Activated CD8-positive, alpha-beta T cell treated with anti-CD3 and anti-CD28 coated beads, Interleukin-2, amount 10 ng/mL, durations not matched to agents 7 days and 5 days (primary cell): ENCODE results near the gene TMEM229A. TPM values are rescaled to one million over a fixed set of nuclear protein-coding genes. Genes with fewer than 3 reads are reported as not detected.
"Not testable (repeated sequence)": the region's sequence is repeated elsewhere in the genome, so short reads cannot be mapped to it uniquely, and the experiment has no call there.

ENCODE experiments used
- ATAC-seq: fragments of 150-1000 bp; cut with Tn5 transposase; one replicate; pipeline ENCODE4 v1.10.0; 2021; ENCODE audit warnings: moderate library complexity
- CTCF ChIA-PET: fragments of 350-600 bp; sonication (Branson Sonifier 250); formaldehyde crosslinking; loops from one replicate; lab custom pipeline; 2021; ENCODE audit warnings: antibody characterized with exemption; lab: Charles Lee
- POLR2A ChIA-PET: fragments of 350-600 bp; sonication (Branson Sonifier 250); formaldehyde crosslinking; loops from one replicate; lab custom pipeline; 2021; ENCODE audit warnings: antibody characterized with exemption; lab: Charles Lee
- DNase-seq: peaks from one replicate; pipeline ENCODE4 v3.0.0-alpha.2; 2020
- H3K27ac Mint-ChIP-seq: one replicate; pipeline ENCODE4 v1.8.0; 2021; ENCODE audit warnings: mild to moderate bottlenecking, mixed read lengths
- H3K27me3 Mint-ChIP-seq: one replicate; pipeline ENCODE4 v1.8.0; 2021; ENCODE audit warnings: low read depth, mixed read lengths
- H3K36me3 Mint-ChIP-seq: one replicate; pipeline ENCODE4 v1.8.0; 2021; ENCODE audit warnings: low read depth, mixed read lengths
- H3K4me1 Mint-ChIP-seq: one replicate; pipeline ENCODE4 v1.8.0; 2021; ENCODE audit warnings: low read depth, mixed read lengths
- H3K4me3 Mint-ChIP-seq: one replicate; pipeline ENCODE4 v1.8.0; 2021; ENCODE audit warnings: mild to moderate bottlenecking, mixed read lengths
- H3K9me3 Mint-ChIP-seq: one replicate; pipeline ENCODE4 v1.8.0; 2022; ENCODE audit warnings: mixed read lengths; ENCODE audit not compliant: insufficient read depth
- total RNA-seq, 2 experiments: library from RNA; stranded (reverse); gene quantifications; one replicate each; pipeline ENCODE4 v1.2.3, GENCODE V29; 2021

Gene TMEM229A
- not detected for total RNA-seq

DNA sequence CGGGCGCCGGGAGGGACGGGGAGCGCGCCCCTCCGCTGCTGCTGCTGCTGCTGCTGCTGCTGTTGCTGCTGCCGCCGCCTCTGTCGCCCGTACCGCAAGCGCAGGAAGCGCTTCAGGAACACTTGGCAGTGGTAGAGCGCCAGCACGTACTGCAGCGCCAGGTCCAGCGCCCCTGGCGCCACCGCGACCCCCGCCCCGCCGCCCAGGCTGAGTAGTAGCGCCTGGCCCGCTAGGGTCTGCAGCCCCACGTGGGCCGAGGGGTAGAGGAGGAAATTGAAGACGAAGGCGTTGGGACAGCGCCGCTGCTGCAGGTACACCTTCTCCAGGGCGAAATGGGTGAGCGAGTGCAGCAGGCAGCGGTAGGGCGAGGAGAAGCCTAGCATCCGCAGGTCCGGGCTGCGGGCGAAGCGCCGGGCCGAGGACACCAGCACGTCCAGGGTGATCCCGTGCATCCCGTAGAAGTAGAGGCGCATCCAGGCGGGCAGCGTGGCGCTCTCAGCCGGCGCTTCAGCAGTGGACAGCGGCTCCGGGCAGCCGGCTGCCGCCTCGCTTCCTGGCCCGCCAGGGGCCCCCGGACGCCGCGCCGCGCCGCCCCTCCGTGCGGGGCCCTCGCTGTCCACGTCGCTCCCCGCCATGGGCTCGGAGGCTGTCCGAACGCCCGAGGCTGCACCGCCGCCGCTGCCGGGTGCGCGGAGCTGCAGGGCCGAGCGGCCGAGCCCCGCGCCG is at the start of gene TMEM229A:
Gene TMEM229A (minus strand): TSS at position 699 of the 726 bp plus-strand sequence. CDS start 64 bp downstream, at position 635.
- H3K36me3 Mint-ChIP-seq, result no peaks in the 10 kb centered on the region
- no peak within 1 kb of the TSS for H3K27ac Mint-ChIP-seq
- no peak within 1 kb of the TSS for H3K4me3 Mint-ChIP-seq
- peaks cover 43% of the 10 kb centered on the region for H3K27me3 Mint-ChIP-seq
- peaks cover 6% of the 10 kb centered on the region for H3K4me1 Mint-ChIP-seq
- H3K9me3 Mint-ChIP-seq, result no peaks in the 10 kb centered on the region
- ATAC-seq, result peak; percentile 69
- peak; percentile 24 for DNase-seq
- ChIA-PET POLR2A (no interaction called here), CTCF (no interaction called here)

GRCh38 chr7:124082234-124082633 is 49.4 kb upstream of the TMEM229A start:
- CTCF ChIA-PET, H3K27ac Mint-ChIP-seq, H3K4me3 Mint-ChIP-seq, ATAC-seq, H3K9me3 Mint-ChIP-seq, H3K36me3 Mint-ChIP-seq, H3K27me3 Mint-ChIP-seq, H3K4me1 Mint-ChIP-seq, POLR2A ChIA-PET, DNase-seq: not testable (repeated sequence)

GRCh38 chr7:124077546-124077945 is 44.7 kb upstream of the TMEM229A start:
- Mint-ChIP-seq H3K27me3 (no peaks in the 10 kb centered on the region), H3K9me3 (no peaks in the 10 kb centered on the region), H3K36me3 (no peaks in the 10 kb centered on the region), H3K4me3 (no peak overlapping the region), H3K27ac (no peak overlapping the region), H3K4me1 (no peaks in the 10 kb centered on the region)
- CTCF ChIA-PET, result no interaction called here
- POLR2A ChIA-PET, result no interaction called here
- DNase-seq (no peak), ATAC-seq (no peak)

DNA sequence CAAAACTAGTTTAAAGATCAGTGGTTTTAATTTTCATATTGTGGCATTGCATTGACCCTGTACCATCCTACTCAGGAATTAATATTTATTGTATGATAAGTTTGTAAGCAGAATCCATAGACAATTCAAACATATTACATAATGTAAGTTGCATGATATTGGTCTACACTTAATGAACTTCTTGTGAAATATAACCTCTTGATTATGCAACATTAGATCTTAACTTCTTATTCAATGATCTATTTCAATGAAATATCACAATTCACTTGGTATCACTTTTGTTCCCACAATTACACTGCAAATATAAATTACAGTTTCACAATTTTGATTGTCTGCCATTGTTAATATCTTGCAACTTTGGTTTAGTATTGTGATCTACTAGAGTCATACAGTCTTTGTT is 44.0 kb upstream of the TMEM229A start:
- Mint-ChIP-seq H3K27ac (no peak overlapping the region), H3K4me1 (no peaks in the 10 kb centered on the region), H3K4me3 (no peak overlapping the region), H3K9me3 (no peaks in the 10 kb centered on the region), H3K27me3 (no peaks in the 10 kb centered on the region), H3K36me3 (no peaks in the 10 kb centered on the region)
- DNase-seq (no peak), ATAC-seq (no peak)
- CTCF ChIA-PET, result no interaction called here
- POLR2A ChIA-PET, result no interaction called here

GRCh38 chr7:124074007-124074406 is 41.1 kb upstream of the TMEM229A start:
- H3K4me1 Mint-ChIP-seq, result no peaks in the 10 kb centered on the region
- H3K27ac Mint-ChIP-seq, result no peak overlapping the region
- no peaks in the 10 kb centered on the region for H3K27me3 Mint-ChIP-seq
- no peaks in the 10 kb centered on the region for H3K36me3 Mint-ChIP-seq
- no peaks in the 10 kb centered on the region for H3K9me3 Mint-ChIP-seq
- DNase-seq, result no peak
- H3K4me3 Mint-ChIP-seq, result no peak overlapping the region
- ATAC-seq, result no peak
- CTCF ChIA-PET, result no interaction called here
- POLR2A ChIA-PET, result no interaction called here

- Mint-ChIP-seq H3K4me1 (no peaks in the 10 kb centered on the region), H3K36me3 (no peaks in the 10 kb centered on the region), H3K4me3 (no peak overlapping the region), H3K27ac (no peak overlapping the region), H3K9me3 (no peaks in the 10 kb centered on the region), H3K27me3 (no peaks in the 10 kb centered on the region)
- ChIA-PET CTCF (no interaction called here), POLR2A (no interaction called here)
- ATAC-seq (no peak), DNase-seq (no peak)
These were observed 40.4 kb upstream of the TMEM229A start for GRCh38 chr7:124073310-124073645.

DNA sequence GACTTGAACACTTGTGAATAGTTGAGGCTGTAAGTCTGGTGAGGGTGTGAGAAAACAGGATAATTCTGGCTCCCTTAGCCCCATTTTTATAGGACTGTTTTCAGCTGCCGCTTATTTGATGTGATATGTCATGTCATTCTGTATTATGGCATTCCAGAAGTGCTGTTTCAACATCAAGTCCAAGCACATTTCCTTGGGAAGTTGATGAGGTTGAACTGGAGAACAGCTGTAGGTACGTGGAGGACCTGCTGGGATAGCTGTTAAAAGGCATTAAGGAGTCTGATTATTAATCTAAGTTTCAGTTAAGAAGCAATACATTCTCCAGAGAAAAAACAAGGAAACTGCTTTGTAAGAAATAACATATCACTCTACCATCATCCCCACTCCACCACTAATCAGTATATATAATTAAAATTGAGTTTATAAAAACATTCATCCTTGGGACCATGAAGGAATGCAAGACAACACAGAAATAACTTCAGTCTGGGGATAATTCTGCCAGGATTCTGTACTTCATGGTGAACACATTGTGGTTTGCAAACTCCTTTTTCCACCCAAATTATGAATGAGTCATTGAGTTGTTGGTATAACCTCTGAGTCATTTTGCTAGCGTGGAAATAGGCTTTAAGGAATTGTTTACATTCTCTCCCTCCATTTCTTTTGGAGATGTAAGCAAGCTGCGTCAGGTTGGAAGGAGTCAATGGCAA is 39.9 kb upstream of the TMEM229A start:
- CTCF ChIA-PET, result no interaction called here
- Mint-ChIP-seq H3K4me3 (no peak overlapping the region), H3K36me3 (no peaks in the 10 kb centered on the region), H3K4me1 (no peaks in the 10 kb centered on the region), H3K27me3 (no peaks in the 10 kb centered on the region), H3K9me3 (no peaks in the 10 kb centered on the region), H3K27ac (no peak overlapping the region)
- no peak for DNase-seq
- POLR2A ChIA-PET, result no interaction called here
- no peak for ATAC-seq

DNA sequence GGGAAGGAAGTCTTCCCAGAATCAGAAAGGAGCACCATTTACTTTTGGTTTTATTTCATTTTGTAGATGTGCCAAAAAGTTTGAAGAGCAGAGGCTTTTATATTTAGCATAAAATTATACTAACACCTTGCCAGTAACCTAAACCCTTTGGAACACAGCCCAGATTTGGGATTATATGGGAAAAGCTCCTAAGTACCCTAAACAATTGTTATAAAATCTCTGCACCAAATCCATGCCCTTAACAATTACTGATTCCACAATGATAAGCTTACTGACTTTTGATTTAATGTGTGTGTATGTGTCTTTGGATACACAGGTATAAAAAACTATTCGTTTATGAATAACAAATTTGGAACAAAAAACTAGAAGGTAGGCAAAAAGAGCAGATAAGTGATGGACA is 39.0 kb upstream of the TMEM229A start:
- Mint-ChIP-seq H3K36me3 (no peaks in the 10 kb centered on the region), H3K4me1 (no peaks in the 10 kb centered on the region), H3K27me3 (no peaks in the 10 kb centered on the region), H3K9me3 (no peaks in the 10 kb centered on the region), H3K27ac (no peak overlapping the region), H3K4me3 (no peak overlapping the region)
- ChIA-PET CTCF (no interaction called here), POLR2A (no interaction called here)
- ATAC-seq (no peak), DNase-seq (no peak)

DNA sequence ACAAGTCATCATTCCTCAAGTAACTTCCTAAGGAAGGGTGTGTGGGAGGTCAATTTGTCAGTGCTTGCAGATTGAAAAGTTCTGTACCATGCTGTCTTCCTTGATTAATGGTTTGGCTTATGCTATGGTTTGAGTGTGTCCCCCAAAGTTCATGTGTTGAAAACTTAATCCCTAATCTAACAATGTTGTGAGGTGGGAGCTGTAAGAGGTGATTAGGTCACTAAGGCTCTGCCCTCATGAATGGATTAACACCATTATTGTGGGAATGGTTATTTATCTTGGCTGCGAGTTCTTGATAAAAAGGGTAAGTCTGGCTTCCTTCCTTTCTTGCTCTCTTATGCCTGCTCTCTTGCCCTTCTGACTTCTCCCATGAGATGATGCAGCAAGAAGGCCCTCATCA is 29.3 kb upstream of the TMEM229A start:
- H3K27me3 Mint-ChIP-seq, result no peaks in the 10 kb centered on the region
- no peaks in the 10 kb centered on the region for H3K36me3 Mint-ChIP-seq
- ChIA-PET CTCF (no interaction called here), POLR2A (no interaction called here)
- DNase-seq, result no peak
- no peak for ATAC-seq
- no peaks in the 10 kb centered on the region for H3K9me3 Mint-ChIP-seq
- no peak overlapping the region for H3K4me3 Mint-ChIP-seq
- no peak overlapping the region for H3K27ac Mint-ChIP-seq
- no peaks in the 10 kb centered on the region for H3K4me1 Mint-ChIP-seq

DNA sequence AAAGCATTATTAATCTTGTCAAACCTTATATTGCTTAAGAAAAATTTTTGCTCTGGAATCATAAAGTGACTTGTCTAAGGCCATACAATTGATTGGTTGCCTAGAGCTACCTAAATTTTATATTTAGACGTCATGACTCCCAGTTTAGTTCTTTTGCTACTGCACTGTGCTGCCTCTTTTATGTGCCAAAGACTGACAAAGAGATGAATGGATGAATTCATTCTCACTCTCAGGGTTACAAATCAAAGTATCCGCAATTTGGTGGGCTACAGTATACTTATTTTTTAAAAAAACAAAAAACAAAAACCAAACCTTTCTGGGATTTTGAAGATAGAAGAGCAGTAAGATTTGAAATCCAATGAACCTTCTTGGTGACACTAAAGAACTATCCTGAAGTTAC is 27.7 kb upstream of the TMEM229A start:
- Mint-ChIP-seq H3K27ac (no peak overlapping the region), H3K27me3 (no peaks in the 10 kb centered on the region), H3K4me3 (no peak overlapping the region), H3K36me3 (no peaks in the 10 kb centered on the region), H3K9me3 (no peaks in the 10 kb centered on the region), H3K4me1 (no peaks in the 10 kb centered on the region)
- ChIA-PET CTCF (no interaction called here), POLR2A (no interaction called here)
- ATAC-seq (no peak), DNase-seq (no peak)

DNA sequence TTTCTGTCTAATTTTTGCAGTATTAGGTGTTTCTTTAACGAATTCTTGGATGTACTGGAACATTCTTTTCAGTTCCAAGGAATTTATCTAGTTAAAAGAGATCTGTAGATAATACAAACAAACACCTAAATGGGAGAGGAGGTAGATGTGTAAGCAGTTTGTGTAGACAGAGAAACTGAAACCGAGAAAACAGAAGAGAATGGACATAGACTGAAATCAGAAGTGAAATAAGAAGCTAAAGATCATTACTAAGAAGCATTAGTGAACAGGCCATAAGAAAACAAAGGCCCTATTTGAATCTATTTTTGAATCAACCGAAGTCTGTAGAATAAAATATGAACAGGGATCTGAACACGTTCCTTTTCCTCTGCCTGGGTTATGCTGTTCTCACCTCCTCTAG is 26.5 kb upstream of the TMEM229A start:
- POLR2A ChIA-PET, result no interaction called here
- ATAC-seq (no peak), DNase-seq (no peak)
- H3K9me3 Mint-ChIP-seq, result no peaks in the 10 kb centered on the region
- CTCF ChIA-PET, result no interaction called here
- no peaks in the 10 kb centered on the region for H3K27me3 Mint-ChIP-seq
- no peaks in the 10 kb centered on the region for H3K4me1 Mint-ChIP-seq
- no peaks in the 10 kb centered on the region for H3K36me3 Mint-ChIP-seq
- no peak overlapping the region for H3K4me3 Mint-ChIP-seq
- H3K27ac Mint-ChIP-seq, result no peak overlapping the region

DNA sequence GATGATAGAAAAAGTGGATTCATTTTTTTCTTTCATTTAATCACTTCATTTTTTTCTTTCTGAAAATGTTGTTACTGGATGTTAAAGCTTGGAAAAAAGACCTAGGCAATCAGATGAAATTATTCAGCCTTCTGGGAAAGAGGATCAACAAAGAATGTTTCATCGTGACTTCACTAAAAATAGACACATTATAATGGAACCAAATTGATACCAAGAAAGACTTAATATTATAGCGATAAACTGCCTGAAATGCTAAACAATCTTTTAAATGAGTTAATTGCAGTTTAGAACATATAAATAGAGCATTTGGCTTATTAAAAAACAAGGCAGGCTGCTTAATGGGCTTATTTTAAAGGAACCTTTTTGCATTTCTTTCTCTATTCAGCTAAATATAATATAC is 25.6 kb upstream of the TMEM229A start:
- CTCF ChIA-PET, result no interaction called here
- H3K4me3 Mint-ChIP-seq, result no peak overlapping the region
- H3K9me3 Mint-ChIP-seq, result no peaks in the 10 kb centered on the region

More for the DNA sequence above, 25.6 kb upstream of the TMEM229A start:
- POLR2A ChIA-PET, result no interaction called here
- no peaks in the 10 kb centered on the region for H3K36me3 Mint-ChIP-seq
- no peak for ATAC-seq
- no peaks in the 10 kb centered on the region for H3K27me3 Mint-ChIP-seq
- no peak for DNase-seq
- H3K4me1 Mint-ChIP-seq, result no peaks in the 10 kb centered on the region
- no peak overlapping the region for H3K27ac Mint-ChIP-seq
